Measurements from ENCODE around the gene SLC1A5.

Gene SLC1A5

DNA sequence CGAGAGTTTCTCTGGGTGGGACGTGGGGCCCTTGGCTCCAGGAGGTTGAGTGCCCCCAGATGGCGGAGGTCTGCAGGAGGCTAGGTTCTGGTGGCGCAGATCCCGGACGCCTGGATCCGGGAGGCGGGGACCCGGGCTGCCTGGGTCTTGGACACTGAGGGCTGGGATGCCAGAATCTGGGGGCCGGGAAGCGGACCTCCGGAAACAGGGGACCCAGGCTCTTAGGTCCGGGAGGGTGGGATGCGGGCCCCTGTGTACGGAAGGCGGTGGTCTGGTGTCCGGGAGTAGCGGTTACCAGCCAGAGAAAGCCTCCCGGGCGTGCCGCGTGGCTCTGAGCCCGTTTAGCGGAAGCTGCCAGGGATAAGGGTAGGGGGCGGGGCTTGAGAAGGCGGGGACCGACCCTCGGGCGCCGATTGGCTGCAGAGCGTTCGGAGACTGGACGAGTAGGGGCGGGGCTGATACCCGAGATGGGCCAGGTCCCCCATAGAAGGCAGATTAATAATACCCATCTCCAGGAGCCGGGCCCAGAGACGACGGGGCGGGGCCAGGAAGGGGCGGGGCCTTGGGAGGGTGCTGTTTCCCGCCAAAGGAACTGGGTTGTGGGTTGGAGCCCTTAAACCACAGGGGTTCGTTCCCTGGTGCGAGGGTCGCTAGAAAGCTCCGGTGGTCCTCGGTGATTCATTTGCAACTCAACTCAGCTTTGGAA is at the start of gene SLC1A5:
SLC1A5 (minus strand) TSS at position 333 of the 706 bp plus-strand sequence. CDS start 629 bp downstream, outside the sequence.
- TF ChIP-seq, protein P1, sequence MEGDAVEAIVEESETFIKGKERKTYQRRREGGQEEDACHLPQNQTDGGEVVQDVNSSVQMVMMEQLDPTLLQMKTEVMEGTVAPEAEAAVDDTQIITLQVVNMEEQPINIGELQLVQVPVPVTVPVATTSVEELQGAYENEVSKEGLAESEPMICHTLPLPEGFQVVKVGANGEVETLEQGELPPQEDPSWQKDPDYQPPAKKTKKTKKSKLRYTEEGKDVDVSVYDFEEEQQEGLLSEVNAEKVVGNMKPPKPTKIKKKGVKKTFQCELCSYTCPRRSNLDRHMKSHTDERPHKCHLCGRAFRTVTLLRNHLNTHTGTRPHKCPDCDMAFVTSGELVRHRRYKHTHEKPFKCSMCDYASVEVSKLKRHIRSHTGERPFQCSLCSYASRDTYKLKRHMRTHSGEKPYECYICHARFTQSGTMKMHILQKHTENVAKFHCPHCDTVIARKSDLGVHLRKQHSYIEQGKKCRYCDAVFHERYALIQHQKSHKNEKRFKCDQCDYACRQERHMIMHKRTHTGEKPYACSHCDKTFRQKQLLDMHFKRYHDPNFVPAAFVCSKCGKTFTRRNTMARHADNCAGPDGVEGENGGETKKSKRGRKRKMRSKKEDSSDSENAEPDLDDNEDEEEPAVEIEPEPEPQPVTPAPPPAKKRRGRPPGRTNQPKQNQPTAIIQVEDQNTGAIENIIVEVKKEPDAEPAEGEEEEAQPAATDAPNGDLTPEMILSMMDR (IDR thresholded peaks at IDR 0.05; ENCODE audit: low read depth, low read length) = no peak
- DNase-seq (ENCODE audit: low read depth, low spot score) = peak; percentile 96
- peak within 1 kb of the TSS; percentile 88 for H3K4me3 ChIP-seq (ENCODE audit: low read depth, low read length)
- in situ Hi-C loops (cut with HindIII; ENCODE audit: low sequenced_read_pairs) = no loop called here

DNA sequence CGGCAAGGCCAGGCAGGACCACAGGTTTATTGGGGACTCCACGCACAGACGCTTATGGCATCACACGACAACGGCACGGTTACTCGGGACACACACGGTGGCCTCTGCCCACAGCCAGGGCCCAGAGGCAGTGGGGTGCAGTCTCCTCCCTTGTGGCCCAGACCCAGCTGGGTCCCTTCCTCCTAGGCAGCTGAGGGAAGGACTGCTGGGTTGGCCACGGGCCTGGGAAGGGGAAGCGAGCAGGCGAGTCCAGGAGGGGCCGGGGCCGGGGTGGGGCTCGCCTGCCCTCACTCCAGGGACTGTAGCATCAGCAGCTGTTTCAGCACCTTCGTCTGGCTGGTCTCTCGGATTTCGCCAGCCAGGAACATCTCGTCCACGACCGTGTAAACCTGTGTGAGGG is 49.8 kb upstream of the SLC1A5 start:
- H3K4me3 ChIP-seq (ENCODE audit: low read depth, low read length) = no peak overlapping the region
- DNase-seq (ENCODE audit: low read depth, low spot score) = no peak
- TF ChIP-seq, protein P1 (IDR thresholded peaks at IDR 0.05; ENCODE audit: low read depth, low read length) = no peak
- in situ Hi-C loops (cut with HindIII; ENCODE audit: low sequenced_read_pairs) = no loop called here

DNA sequence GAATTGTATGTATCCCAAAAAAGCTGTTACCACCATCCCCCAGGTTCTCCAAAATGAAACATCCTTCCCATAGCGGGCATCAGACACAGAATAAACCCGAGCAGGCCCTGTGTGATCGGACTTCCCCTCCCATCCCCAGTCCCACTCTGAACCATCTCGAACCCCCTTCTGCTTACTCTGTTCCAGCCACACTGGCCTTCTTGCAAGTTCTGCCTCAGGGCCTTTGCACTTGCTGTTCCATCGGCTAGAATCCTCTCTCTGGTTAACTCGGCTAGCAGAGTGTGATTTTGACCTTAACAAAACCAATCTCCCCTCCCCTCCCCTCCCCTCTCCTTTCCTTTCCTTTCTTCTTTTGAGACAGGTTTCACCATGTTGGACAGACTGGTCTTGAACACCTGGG is 46.6 kb upstream of the SLC1A5 start:
- TF ChIP-seq, protein P1 (IDR thresholded peaks at IDR 0.05; ENCODE audit: low read depth, low read length) = no peak

DNA sequence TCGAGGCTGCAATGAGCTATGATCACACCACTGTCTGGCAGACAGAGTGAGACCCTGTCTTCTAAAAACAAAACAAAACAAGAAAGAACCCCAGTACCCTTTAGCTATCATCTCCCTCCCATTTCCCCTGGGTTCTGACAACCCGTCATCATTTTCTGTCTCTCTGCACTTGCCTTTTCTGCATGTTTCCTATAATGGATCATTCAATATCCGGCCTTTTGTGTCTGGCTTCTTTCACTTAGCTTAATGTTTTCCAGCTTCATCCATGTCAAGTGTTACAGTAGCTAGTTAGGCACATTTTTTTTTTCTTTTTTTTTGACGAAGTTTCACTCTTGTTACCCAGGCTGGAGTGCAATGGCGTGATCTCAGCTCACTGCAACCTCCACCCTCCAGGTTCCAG is 45.7 kb upstream of the SLC1A5 start:
- no peak overlapping the region for H3K4me3 ChIP-seq (ENCODE audit: low read depth, low read length)
- TF ChIP-seq, protein P1 (IDR thresholded peaks at IDR 0.05; ENCODE audit: low read depth, low read length) = no peak
- in situ Hi-C loops (cut with HindIII; ENCODE audit: low sequenced_read_pairs) = no loop called here
- no peak for DNase-seq (ENCODE audit: low read depth, low spot score)

More for the DNA sequence above, 46.6 kb upstream of the SLC1A5 start:
- in situ Hi-C loops (cut with HindIII; ENCODE audit: low sequenced_read_pairs) = no loop called here
- H3K4me3 ChIP-seq (ENCODE audit: low read depth, low read length) = no peak overlapping the region
- no peak for DNase-seq (ENCODE audit: low read depth, low spot score)

DNA sequence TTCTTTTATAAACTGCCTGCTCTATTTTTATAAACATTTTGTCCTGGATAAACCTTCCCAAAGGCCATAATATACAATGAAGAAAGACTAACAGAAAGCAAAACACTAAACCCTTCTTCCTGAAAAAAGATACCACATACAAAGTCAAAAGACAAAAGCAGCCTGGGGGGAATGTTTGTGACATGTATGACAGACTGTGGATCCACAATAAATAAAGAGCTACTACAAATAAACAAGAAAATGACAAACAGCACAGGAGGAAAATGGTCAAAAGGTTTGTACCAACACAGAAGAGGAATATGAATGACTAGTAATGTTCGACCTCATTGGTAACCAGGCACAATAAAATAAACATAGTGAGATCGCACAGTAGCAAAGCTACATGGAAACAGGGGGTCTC is 42.5 kb upstream of the SLC1A5 start:
- no peak for DNase-seq (ENCODE audit: low read depth, low spot score)
- no peak overlapping the region for H3K4me3 ChIP-seq (ENCODE audit: low read depth, low read length)
- in situ Hi-C loops (cut with HindIII; ENCODE audit: low sequenced_read_pairs) = no loop called here
- TF ChIP-seq, protein P1 (IDR thresholded peaks at IDR 0.05; ENCODE audit: low read depth, low read length) = no peak

DNA sequence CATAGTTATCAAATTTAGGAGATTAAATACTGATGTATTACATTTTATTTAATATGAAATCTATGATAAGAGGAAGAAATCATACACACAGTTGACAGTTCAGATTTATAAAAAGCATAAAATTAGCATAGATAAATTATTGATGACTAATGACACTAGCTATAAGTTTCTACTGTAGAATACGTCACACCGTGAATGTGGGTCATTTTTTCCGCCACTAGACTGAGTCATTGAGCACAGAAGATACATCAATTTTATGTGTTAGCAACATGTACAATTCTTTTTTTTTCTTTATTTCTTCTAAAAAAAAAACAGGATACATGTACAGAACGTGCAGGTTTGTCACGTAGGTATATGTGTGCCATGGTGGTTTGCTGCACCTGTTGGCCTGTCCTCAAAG is 40.1 kb upstream of the SLC1A5 start:
- H3K4me3 ChIP-seq (ENCODE audit: low read depth, low read length) = no peak overlapping the region
- TF ChIP-seq, protein P1 (IDR thresholded peaks at IDR 0.05; ENCODE audit: low read depth, low read length) = no peak
- peak; percentile 22 for DNase-seq (ENCODE audit: low read depth, low spot score)
- in situ Hi-C loops (cut with HindIII; ENCODE audit: low sequenced_read_pairs) = no loop called here

All from astrocyte of the spinal cord (primary cell).